Measurements from ENCODE around the gene HRK.

HRK gene

GRCh38 chr12:116903818-116904217, 22.6 kb upstream of the HRK start:
- ChIA-PET POLR2A (no interaction called here), CTCF (interaction anchor here (1.3 kb wide), 1 partner anchor 21 kb away, joined by 3 read pairs; no protein-coding TSS in a partner anchor)
- no peak for TF ChIP-seq CTCF (IDR thresholded peaks at IDR 0.05; ENCODE audit: control extremely low read depth, extremely low read depth, low read depth, missing control alignments)
- DNase-seq (ENCODE audit: extremely low spot score) = no peak

GRCh38 chr12:116901612-116902011, 20.4 kb upstream of the HRK start:
- TF ChIP-seq CTCF (IDR thresholded peaks at IDR 0.05; ENCODE audit: control extremely low read depth, extremely low read depth, low read depth, missing control alignments) = no peak
- no peak for DNase-seq (ENCODE audit: extremely low spot score)
- ChIA-PET CTCF (interaction anchor here (1.0 kb wide), 2 partner anchors 19 to 193 kb away, joined by 3 read pairs; no protein-coding TSS in a partner anchor), POLR2A (no interaction called here)

DNA sequence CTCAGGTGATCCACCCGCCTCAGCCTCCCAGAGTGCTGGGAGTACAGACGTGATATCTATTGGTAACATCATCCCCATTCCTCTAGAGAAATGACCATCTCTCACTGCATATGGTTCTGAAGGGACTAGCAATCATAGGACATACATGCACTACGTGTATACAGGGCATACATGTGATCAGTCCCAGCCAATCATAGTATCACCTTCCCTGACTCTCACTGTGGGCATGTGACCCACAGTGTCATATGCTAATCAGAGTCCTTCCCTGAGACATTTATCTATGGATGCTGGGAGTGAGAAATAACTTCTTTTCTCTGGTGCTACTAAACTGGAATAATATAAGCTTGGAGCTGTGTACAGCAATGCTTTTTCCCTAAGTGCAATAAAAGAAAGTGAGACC, 17.4 kb upstream of the HRK start:
- TF ChIP-seq CTCF (IDR thresholded peaks at IDR 0.05; ENCODE audit: control extremely low read depth, extremely low read depth, low read depth, missing control alignments) = no peak
- ChIA-PET POLR2A (no interaction called here), CTCF (no interaction called here)
- DNase-seq (ENCODE audit: extremely low spot score) = no peak

- CTCF ChIA-PET = no interaction called here
- no peak for DNase-seq (ENCODE audit: extremely low spot score)
- TF ChIP-seq CTCF (IDR thresholded peaks at IDR 0.05; ENCODE audit: control extremely low read depth, extremely low read depth, low read depth, missing control alignments) = no peak
- POLR2A ChIA-PET = no interaction called here
Observed at GRCh38 chr12:116897476-116897875, 16.2 kb upstream of the HRK start.

GRCh38 chr12:116896411-116896924, 15.2 kb upstream of the HRK start:
- no peak for TF ChIP-seq CTCF (IDR thresholded peaks at IDR 0.05; ENCODE audit: control extremely low read depth, extremely low read depth, low read depth, missing control alignments)
- DNase-seq (ENCODE audit: extremely low spot score) = no peak
- POLR2A ChIA-PET = no interaction called here
- CTCF ChIA-PET = interaction anchor here (1.3 kb wide), 1 partner anchor 33 kb away, joined by 4 read pairs; no protein-coding TSS in a partner anchor

GRCh38 chr12:116894913-116895312, 13.7 kb upstream of the HRK start:
- no peak for TF ChIP-seq CTCF (IDR thresholded peaks at IDR 0.05; ENCODE audit: control extremely low read depth, extremely low read depth, low read depth, missing control alignments)
- no peak for DNase-seq (ENCODE audit: extremely low spot score)
- CTCF ChIA-PET = no interaction called here
- POLR2A ChIA-PET = no interaction called here
